HCT116 (cell line): ENCODE measurements around the gene PTPN13. TPM values are rescaled to one million over a fixed set of nuclear protein-coding genes. Genes with fewer than 3 reads are reported as not detected.

Experiments
- ATAC-seq: fragments of 200-7000 bp; cut with Tn5 transposase; 2 replicates; pipeline ENCODE4 v1.9.1; 2020; ENCODE audit warnings: mild to moderate bottlenecking, moderate library complexity
- BruUV-seq: library from RNA; stranded (reverse); fragments of 400-500 nt; replicated peaks from 2 replicates; lab custom pipeline; 2021; lab: Mats Ljungman, UMichigan
- CTCF ChIA-PET: fragments of 300-600 bp; sonication (Branson Sonifier 250); formaldehyde crosslinking; loops from one replicate; lab custom pipeline; 2021; ENCODE audit warnings: antibody characterized with exemption; lab: Charles Lee
- POLR2A ChIA-PET: fragments of 300-600, 350-600 bp; sonication (Branson Sonifier 250); formaldehyde crosslinking; loops from one replicate; lab custom pipeline; 2021; ENCODE audit warnings: antibody characterized with exemption; lab: Charles Lee
- RAD21 ChIA-PET, 2 experiments: fragments of 300-600 bp; sonication (Branson Sonifier 250); formaldehyde crosslinking; loops; one replicate each; lab custom pipeline; 2023; ENCODE audit warnings: low total read pairs in 2 of 2; ENCODE audit not compliant: uncharacterized antibody in 2 of 2, unreplicated experiment in 2 of 2, low non-redundant PET in 1 of 2; lab: Charles Lee
- DNase-seq: peaks from one replicate; pipeline ENCODE4 v3.0.0-alpha.2; 2010; ENCODE audit warnings: low read depth, low spot score
- H2AFZ ChIP-seq: fragments of 200-600 bp; shearing (Covaris generic), sonication (generic); 2 replicates; pipeline ENCODE4 v1.6.1; 2017; ENCODE audit warnings: low read depth, mixed run types, mixed read lengths, antibody characterized with exemption, low read length; ENCODE audit not compliant: poor library complexity, severe bottlenecking
- H3K27ac ChIP-seq: 2 replicates; pipeline ENCODE4 v1.5.1; 2012; ENCODE audit warnings: low read depth, low read length
- H3K27me3 ChIP-seq: fragments of 200-600 bp; sonication (generic); 2 replicates; pipeline ENCODE4 v1.6.1; 2016; ENCODE audit warnings: mixed run types, low read length, mixed read lengths; ENCODE audit not compliant: insufficient read depth
- H3K36me3 ChIP-seq, 2 experiments: fragments of 200-500 bp in 1 of 2; fragments of 200-600 bp in 1 of 2; sonication (Bioruptor generic) in 1 of 2; sonication (generic) in 1 of 2; 2 replicates each; pipeline versions ENCODE4 v1.5.1 to v1.6.1; 2014 to 2016; ENCODE audit warnings: low read length in 2 of 2, inconsistent platforms in 1 of 2, mixed read lengths in 1 of 2, mixed run types in 1 of 2; ENCODE audit not compliant: insufficient read depth in 2 of 2, control insufficient read depth in 1 of 2
- H3K4me1 ChIP-seq, 2 experiments: fragments of 200-600 bp in 1 of 2; sonication (generic) in 1 of 2; 2 replicates each; pipeline versions ENCODE4 v1.5.1 to v1.6.1; 2012 to 2017; ENCODE audit warnings: low read length in 2 of 2, inconsistent platforms in 1 of 2, mild to moderate bottlenecking in 1 of 2, mixed read lengths in 1 of 2, mixed run types in 1 of 2, moderate library complexity in 1 of 2; ENCODE audit not compliant: insufficient read depth in 2 of 2, control insufficient read depth in 1 of 2
- H3K4me2 ChIP-seq: fragments of 200-600 bp; sonication (generic); 2 replicates; pipeline ENCODE4 v1.6.1; 2017; ENCODE audit warnings: mixed run types, low read length, mixed read lengths
- H3K4me3 ChIP-seq, 2 experiments: fragments of 200-600 bp in 1 of 2; sonication (generic) in 1 of 2; replicated peaks in 1 of 2; 2 replicates each; pipeline ENCODE4 v1.5.1; 2011 to 2016; ENCODE audit warnings: low read length in 2 of 2, control low read depth in 1 of 2, low read depth in 1 of 2, mild to moderate bottlenecking in 1 of 2, mixed read lengths in 1 of 2, mixed run types in 1 of 2
- H3K79me2 ChIP-seq: fragments of 200-600 bp; sonication (generic); 2 replicates; pipeline ENCODE4 v1.6.1; 2017; ENCODE audit warnings: mild to moderate bottlenecking, mixed run types, low read length, moderate library complexity, mixed read lengths; ENCODE audit not compliant: insufficient read depth
- H3K9ac ChIP-seq: fragments of 200-600 bp; sonication (generic); 2 replicates; pipeline ENCODE4 v1.6.1; 2016; ENCODE audit warnings: low read length, mixed read lengths
- H3K9me2 ChIP-seq: fragments of 200-600 bp; sonication (generic), shearing (Covaris generic); 2 replicates; pipeline ENCODE4 v1.6.1; 2017; ENCODE audit warnings: mixed run types, mild to moderate bottlenecking, moderate library complexity; ENCODE audit not compliant: insufficient read depth
- H3K9me3 ChIP-seq, 2 experiments: fragments of 200-500 bp in 1 of 2; fragments of 200-600 bp in 1 of 2; sonication (Bioruptor generic) in 1 of 2; sonication (generic) in 1 of 2; 2 replicates each; pipeline ENCODE4 v1.6.1; 2014 to 2017; ENCODE audit warnings: low read length in 2 of 2, mixed read lengths in 2 of 2, inconsistent platforms in 1 of 2, low read depth in 1 of 2, mild to moderate bottlenecking in 1 of 2, mixed run types in 1 of 2, moderate library complexity in 1 of 2; ENCODE audit not compliant: control insufficient read depth in 1 of 2, insufficient read depth in 1 of 2
- H4K20me1 ChIP-seq: fragments of 200-600 bp; sonication (generic), shearing (Covaris generic); 2 replicates; pipeline ENCODE4 v1.6.1; 2017; ENCODE audit warnings: mixed run types, mild to moderate bottlenecking, moderate library complexity; ENCODE audit not compliant: insufficient read depth
- CBX3 ChIP-seq: IDR thresholded peaks from 2 replicates; pipeline ENCODE4 v1.6.1; 2012; ENCODE audit warnings: low read depth
- CEBPB ChIP-seq: IDR thresholded peaks from 2 replicates; pipeline ENCODE4 v1.6.1; 2012; ENCODE audit warnings: low read depth
- CTCF ChIP-seq, 3 experiments: fragments of 200-600 bp in 1 of 3; sonication (generic) in 1 of 3; IDR thresholded peaks in 2 of 3; conservative IDR thresholded peaks in 1 of 3; 2 replicates each; pipeline ENCODE4 v1.5.1; 2012 to 2017; ENCODE audit warnings: low read depth in 2 of 3, low read length in 2 of 3, antibody characterized with exemption in 1 of 3, borderline replicate concordance in 1 of 3, control low read depth in 1 of 3, mild to moderate bottlenecking in 1 of 3, mixed read lengths in 1 of 3, mixed run types in 1 of 3, moderate library complexity in 1 of 3; ENCODE audit not compliant: insufficient read depth in 1 of 3
- EZH2 ChIP-seq: fragments of 200-600 bp; sonication (generic); IDR thresholded peaks from 2 replicates; pipeline ENCODE4 v1.6.1; 2017; ENCODE audit warnings: antibody characterized with exemption, mixed run types
- JUND ChIP-seq: IDR thresholded peaks from 2 replicates; pipeline ENCODE4 v1.6.1; 2012
- MAX ChIP-seq: IDR thresholded peaks from 2 replicates; pipeline ENCODE4 v1.6.1; 2012
- POLR2A ChIP-seq: IDR thresholded peaks from 2 replicates; pipeline ENCODE4 v1.7.0; 2011; ENCODE audit warnings: borderline replicate concordance; ENCODE audit not compliant: insufficient read depth, insufficient read length; ENCODE audit errors: extremely low read depth
- REST ChIP-seq: IDR thresholded peaks from 2 replicates; pipeline ENCODE4 v1.6.1; 2012; ENCODE audit warnings: low read depth
- TCF7L2 ChIP-seq: IDR thresholded peaks from 2 replicates; pipeline ENCODE4 v1.7.0; 2011; ENCODE audit warnings: borderline replicate concordance, inconsistent platforms; ENCODE audit not compliant: insufficient read depth, insufficient read length; ENCODE audit errors: extremely low read depth
- YY1 ChIP-seq: IDR thresholded peaks from 2 replicates; pipeline ENCODE4 v1.6.1; 2011; ENCODE audit warnings: low read length, low read depth, moderate library complexity, mild to moderate bottlenecking; ENCODE audit not compliant: insufficient replicate concordance; ENCODE audit errors: extremely low read depth
- ZFX ChIP-seq: fragments of 450-650 bp; IDR thresholded peaks from 2 replicates; pipeline ENCODE4 v1.6.1; 2017
- ZNF274 ChIP-seq: fragments of 200-500 bp; sonication (Bioruptor generic); IDR thresholded peaks from 2 replicates; pipeline ENCODE4 v1.6.1; 2014; ENCODE audit warnings: mild to moderate bottlenecking, low read depth, low read length, inconsistent platforms
- intact Hi-C: fragments of 100-400 bp; cut with micrococcal nuclease; formaldehyde crosslinking; loops from 2 replicates; pipeline ENCODE4 v1.10.0; 2022
- total RNA-seq: library from RNA; stranded (reverse); gene quantifications from one replicate; pipeline ENCODE4 v1.2.1, GENCODE V29; 2021; ENCODE audit not compliant: unreplicated experiment

Gene PTPN13
- total RNA-seq, 1 experiment from 2014 or later, result 14.6 TPM

- RAD21 ChIA-PET, result no interaction called here
- Histone ChIP-seq H3K4me1 (no peaks in the 10 kb centered on the region), H3K9me2 (no peaks in the 10 kb centered on the region), H3K36me3 (no peaks in the 10 kb centered on the region), H3K27me3 (no peaks in the 10 kb centered on the region)
- peak; percentile 31; the same call in 1 of the 2 replicates for TF ChIP-seq CEBPB
- no peak for TF ChIP-seq REST
- TF ChIP-seq, all 23 proteins: peak for 1
- H3K4me3 ChIP-seq, result no peak overlapping the region
- H3K79me2 ChIP-seq, result no peaks in the 10 kb centered on the region
- H3K9ac ChIP-seq, result no peak overlapping the region
- no peaks in the 10 kb centered on the region for H4K20me1 ChIP-seq
- intact Hi-C loops, result no loop called here
- no peak overlapping the region for H3K4me2 ChIP-seq
- no TSS peak for BruUV-seq
- CTCF ChIA-PET, result no interaction called here
- no peak for DNase-seq
- H3K27ac ChIP-seq, result no peak overlapping the region
- H3K9me3 ChIP-seq, result no peaks in the 10 kb centered on the region
- POLR2A ChIA-PET, result no interaction called here
- no peak overlapping the region for H2AFZ ChIP-seq
- ATAC-seq, result no peak
Measured at GRCh38 chr4:86558797-86559196, 35.3 kb upstream of the PTPN13 start.

GRCh38 chr4:86560447-86560846 is 33.7 kb upstream of the PTPN13 start:
- no peak for TF ChIP-seq ZFX
- TF ChIP-seq JUND, result no peak
- no peak for TF ChIP-seq ZNF274
- TF ChIP-seq TCF7L2, result no peak
- TF ChIP-seq CBX3, result no peak
- no peak for TF ChIP-seq POLR2A
- TF ChIP-seq EZH2, result no peak
- no peak for TF ChIP-seq MAX
- no peak for TF ChIP-seq CTCF (IDR thresholded peaks at IDR 0.05 in 2 of 3, conservative IDR thresholded peaks at IDR 0.05 in 1 of 3; ENCODE audit: borderline replicate concordance in 1 of 3, insufficient read depth in 1 of 3, low read depth in 2 of 3, low read length in 2 of 3)
- TF ChIP-seq YY1, result no peak
- TF ChIP-seq, all 23 proteins: peak for 0
- Histone ChIP-seq H3K9ac (no peak overlapping the region), H3K4me3 (no peak overlapping the region), H3K27ac (no peak overlapping the region), H3K9me2 (no peaks in the 10 kb centered on the region), H3K79me2 (no peaks in the 10 kb centered on the region), H3K4me1 (no peaks in the 10 kb centered on the region), H3K27me3 (no peaks in the 10 kb centered on the region), H3K4me2 (no peak overlapping the region), H3K9me3 (no peaks in the 10 kb centered on the region), H4K20me1 (no peaks in the 10 kb centered on the region), H3K36me3 (no peaks in the 10 kb centered on the region), H2AFZ (no peak overlapping the region)
- DNase-seq (no peak), ATAC-seq (no peak)
- CTCF ChIA-PET, result no interaction called here
- RAD21 ChIA-PET, result no interaction called here
- POLR2A ChIA-PET, result no interaction called here
- no TSS peak for BruUV-seq
- intact Hi-C loops, result no loop called here
